K562 (cell line): Measurements from ENCODE around the gene PLAAT1.

Experiments used
- CHD1 ChIP-seq: fragments of 200-600 bp; sonication (generic); IDR thresholded peaks from one replicate; pipeline ENCODE4 v1.6.1; 2012; ENCODE audit warnings: mild to moderate bottlenecking, moderate library complexity, low read length, inconsistent platforms
- CHD2 ChIP-seq: IDR thresholded peaks from 2 replicates; pipeline ENCODE4 v1.6.1; 2011; ENCODE audit warnings: low read depth, low read length
- ELF4 ChIP-seq: fragments of 450-650 bp; formaldehyde crosslinking; IDR thresholded peaks from 2 replicates; pipeline ENCODE4 v1.4.0; 2022; ENCODE audit warnings: missing genetic modification characterization
- FOS ChIP-seq: IDR thresholded peaks from 3 replicates; pipeline ENCODE4 v1.6.1; 2011; ENCODE audit not compliant: insufficient read length; ENCODE audit errors: extremely low read depth
- JUNB ChIP-seq: fragments of 450-650 bp; formaldehyde crosslinking; conservative IDR thresholded peaks from 2 replicates; pipeline ENCODE4 v1.4.0; 2020; ENCODE audit warnings: mild to moderate bottlenecking
- NCOA2 ChIP-seq, 2 experiments: fragments of 450-650 bp; IDR thresholded peaks; 2 replicates each; pipeline ENCODE4 v1.6.1; 2018; ENCODE audit warnings: mild to moderate bottlenecking in 2 of 2, moderate library complexity in 1 of 2; ENCODE audit not compliant: partially characterized antibody in 2 of 2
- NFYB ChIP-seq: IDR thresholded peaks from 2 replicates; pipeline ENCODE4 v1.6.1; 2011; ENCODE audit warnings: mild to moderate bottlenecking, moderate library complexity; ENCODE audit not compliant: insufficient read length; ENCODE audit errors: extremely low read depth
- POLR2A ChIP-seq: fragments of 450-650 bp; conservative IDR thresholded peaks from 2 replicates; pipeline ENCODE4 v1.6.1; 2016
- ZSCAN29 ChIP-seq: fragments of 450-650 bp; IDR thresholded peaks from 2 replicates; pipeline ENCODE4 v1.6.1; 2017
- TF ChIP-seq, protein P1 (sequence below), 3 experiments: IDR thresholded peaks in 2 of 3; conservative IDR thresholded peaks in 1 of 3; 2 replicates each; pipeline ENCODE4 v1.5.1; 2011 to 2012; ENCODE audit warnings: low read length in 3 of 3, mild to moderate bottlenecking in 3 of 3, control low read depth in 2 of 3, improper control_type of control experiment in 1 of 3, inconsistent platforms in 1 of 3, low read depth in 1 of 3, mixed read lengths in 1 of 3, moderate library complexity in 1 of 3; ENCODE audit not compliant: insufficient read depth in 2 of 3
- TF ChIP-seq, protein P2 (sequence below): sonication (generic); formaldehyde crosslinking; IDR thresholded peaks from 2 replicates; pipeline ENCODE4 v1.9.0; 2022; ENCODE audit warnings: mild to moderate bottlenecking, missing genetic modification reagents

DNA sequence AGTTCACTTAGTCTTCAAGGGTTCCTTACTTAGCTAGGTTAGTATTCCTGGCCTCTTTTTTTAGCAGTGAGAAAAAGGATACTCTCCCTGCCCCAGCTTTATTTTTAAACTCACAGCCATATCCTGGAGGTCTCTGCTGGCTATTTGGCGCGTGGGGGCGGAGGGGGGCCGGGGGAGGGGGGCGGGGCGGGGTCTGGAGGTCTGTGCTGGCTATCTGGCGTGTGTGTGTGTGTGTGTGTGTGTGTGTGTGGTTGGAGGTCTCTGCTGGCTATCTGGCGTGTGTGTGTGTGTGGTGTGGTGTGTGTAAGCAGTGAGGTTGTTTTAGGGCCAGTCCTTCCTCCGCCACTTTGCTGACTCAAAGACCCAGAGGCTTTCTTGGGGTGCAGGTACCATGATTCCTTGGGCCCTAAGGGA, 579 bp upstream of the PLAAT1 start:
- no peak for TF ChIP-seq FOS
- TF ChIP-seq, protein P1, sequence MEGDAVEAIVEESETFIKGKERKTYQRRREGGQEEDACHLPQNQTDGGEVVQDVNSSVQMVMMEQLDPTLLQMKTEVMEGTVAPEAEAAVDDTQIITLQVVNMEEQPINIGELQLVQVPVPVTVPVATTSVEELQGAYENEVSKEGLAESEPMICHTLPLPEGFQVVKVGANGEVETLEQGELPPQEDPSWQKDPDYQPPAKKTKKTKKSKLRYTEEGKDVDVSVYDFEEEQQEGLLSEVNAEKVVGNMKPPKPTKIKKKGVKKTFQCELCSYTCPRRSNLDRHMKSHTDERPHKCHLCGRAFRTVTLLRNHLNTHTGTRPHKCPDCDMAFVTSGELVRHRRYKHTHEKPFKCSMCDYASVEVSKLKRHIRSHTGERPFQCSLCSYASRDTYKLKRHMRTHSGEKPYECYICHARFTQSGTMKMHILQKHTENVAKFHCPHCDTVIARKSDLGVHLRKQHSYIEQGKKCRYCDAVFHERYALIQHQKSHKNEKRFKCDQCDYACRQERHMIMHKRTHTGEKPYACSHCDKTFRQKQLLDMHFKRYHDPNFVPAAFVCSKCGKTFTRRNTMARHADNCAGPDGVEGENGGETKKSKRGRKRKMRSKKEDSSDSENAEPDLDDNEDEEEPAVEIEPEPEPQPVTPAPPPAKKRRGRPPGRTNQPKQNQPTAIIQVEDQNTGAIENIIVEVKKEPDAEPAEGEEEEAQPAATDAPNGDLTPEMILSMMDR (IDR thresholded peaks at IDR 0.05 in 2 of 3, conservative IDR thresholded peaks at IDR 0.05 in 1 of 3; ENCODE audit: insufficient read depth in 2 of 3, low read depth in 1 of 3, low read length in 3 of 3), result no peak
- TF ChIP-seq NFYB, result no peak
- TF ChIP-seq POLR2A, result no peak
- TF ChIP-seq, protein P2, sequence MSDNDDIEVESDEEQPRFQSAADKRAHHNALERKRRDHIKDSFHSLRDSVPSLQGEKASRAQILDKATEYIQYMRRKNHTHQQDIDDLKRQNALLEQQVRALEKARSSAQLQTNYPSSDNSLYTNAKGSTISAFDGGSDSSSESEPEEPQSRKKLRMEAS (CRISPR knock-in tag), result no peak
- TF ChIP-seq CHD2, result no peak
- no peak for TF ChIP-seq NCOA2 (IDR thresholded peaks at IDR 0.05; ENCODE audit: partially characterized antibody in 2 of 2)
- no peak for TF ChIP-seq ELF4 (CRISPR knock-in tag)
- TF ChIP-seq ZSCAN29, result no peak
- no peak for TF ChIP-seq JUNB (CRISPR knock-in tag)
- no peak for TF ChIP-seq CHD1
